H1 (cell line): ENCODE results near the gene ATF7. TPM values are rescaled to one million over a fixed set of nuclear protein-coding genes. Genes with fewer than 3 reads are reported as not detected.

Source experiments
- ATF2 ChIP-seq: IDR thresholded peaks from 2 replicates; pipeline ENCODE4 v1.6.1; 2012; ENCODE audit warnings: low read length, inconsistent platforms
- CHD7 ChIP-seq: fragments of 300-600 bp; sonication (generic); IDR thresholded peaks from 2 replicates; pipeline ENCODE4 v1.7.1; 2012; ENCODE audit warnings: low read length, moderate library complexity, mild to moderate bottlenecking, inconsistent platforms; ENCODE audit not compliant: insufficient replicate concordance
- CTBP2 ChIP-seq: IDR thresholded peaks from 2 replicates; pipeline ENCODE4 v1.7.0; 2011; ENCODE audit warnings: borderline replicate concordance, mild to moderate bottlenecking, moderate library complexity, mixed read lengths, low read length; ENCODE audit not compliant: insufficient read depth, insufficient read length
- RBBP5 ChIP-seq: IDR thresholded peaks from 2 replicates; pipeline ENCODE4 v1.7.1; 2012; ENCODE audit warnings: low read depth, mild to moderate bottlenecking, inconsistent platforms, low read length, moderate library complexity, borderline replicate concordance
- RXRA ChIP-seq: IDR thresholded peaks from 2 replicates; pipeline ENCODE4 v1.6.1; 2011; ENCODE audit warnings: low read depth, mild to moderate bottlenecking, low read length, moderate library complexity; ENCODE audit not compliant: insufficient read depth
- USF2 ChIP-seq: IDR thresholded peaks from 2 replicates; pipeline ENCODE4 v1.6.1; 2011; ENCODE audit warnings: low read length, improper control_type of control experiment
- polyA plus RNA-seq, 7 experiments: library from polyadenylated mRNA; depleted of rRNA in 3 of 7; stranded (reverse) in 5 of 7; unstranded in 2 of 7; fragments of >200 nt in 5 of 7; fragments of 200-250 nt in 2 of 7; gene quantifications; 1 replicate in 5 of 7; 2 replicates in 1 of 7; 4 replicates in 1 of 7; pipeline versions ENCODE4 v1.2.1 to v1.2.3, GENCODE V29; 2011 to 2013; ENCODE audit warnings: missing spikeins in 2 of 7, mixed read lengths in 2 of 7
- total RNA-seq: library from RNA; stranded (reverse); fragmentation: NEBNext Ultra II Directional; extraction: Animal tissue kit (Norgen Biotek cat#: 25700); gene quantifications from 2 replicates; pipeline ENCODE4 v1.2.1, GENCODE V29; 2021

Gene ATF7
- total and polyA plus RNA-seq, 2 of the 8 experiments (the other 6 are each of a cell fraction or from before 2014, with no cell fraction given), result 10.1 to 16.6 TPM

GRCh38 chr12:53507603-53507885 is 118.6 kb downstream of the ATF7 start (continued):
- no peak for TF ChIP-seq CHD7
- no peak for TF ChIP-seq USF2
- no peak for TF ChIP-seq ATF2
- no peak for TF ChIP-seq RBBP5
- no peak for TF ChIP-seq CTBP2
- no peak for TF ChIP-seq RXRA
- TF ChIP-seq, all 59 proteins: peak for 0
